HG03159 (cell line): ENCODE data around the gene PP2D1.
"Not testable (repeated sequence)": the region's sequence is repeated elsewhere in the genome, so short reads cannot be mapped to it uniquely, and the experiment has no call there.

Source experiments
- ATAC-seq: cut with Tn5 transposase; IDR thresholded peaks from one replicate; pipeline ENCODE4 v1.9.1; 2021; ENCODE audit warnings: mild to moderate bottlenecking, moderate library complexity; ENCODE audit not compliant: unreplicated experiment

The PP2D1 gene

DNA sequence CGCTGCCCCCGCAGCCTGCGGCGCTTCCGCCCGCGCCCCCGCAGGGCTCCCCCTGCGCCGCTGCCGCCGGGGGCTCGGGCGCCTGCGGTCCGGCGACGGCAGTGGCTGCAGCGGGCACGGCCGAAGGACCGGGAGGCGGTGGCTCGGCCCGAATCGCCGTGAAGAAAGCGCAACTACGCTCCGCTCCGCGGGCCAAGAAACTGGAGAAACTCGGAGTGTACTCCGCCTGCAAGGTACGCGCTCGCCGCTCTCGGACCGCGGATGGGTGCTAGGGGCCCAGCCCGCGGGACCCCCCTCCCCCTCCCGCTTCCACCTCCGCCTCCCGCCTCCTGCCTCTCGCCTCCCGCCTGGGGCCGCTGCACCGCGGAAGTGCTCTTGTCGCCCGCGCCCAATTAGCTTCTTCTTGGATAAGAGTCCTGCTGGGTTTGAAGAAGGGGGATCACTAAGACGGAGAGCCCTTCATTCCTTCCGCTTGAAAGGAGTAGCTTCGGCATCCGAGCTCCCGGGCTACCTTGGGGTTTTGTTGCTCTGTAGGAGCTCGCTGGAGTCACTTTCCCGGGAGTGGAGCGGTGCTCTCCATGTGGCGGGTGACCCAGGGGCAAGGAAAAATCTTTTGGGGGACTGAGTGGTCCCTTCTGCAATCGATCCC, 28.6 kb upstream of the PP2D1 start:
- peak; percentile 33 for ATAC-seq

DNA sequence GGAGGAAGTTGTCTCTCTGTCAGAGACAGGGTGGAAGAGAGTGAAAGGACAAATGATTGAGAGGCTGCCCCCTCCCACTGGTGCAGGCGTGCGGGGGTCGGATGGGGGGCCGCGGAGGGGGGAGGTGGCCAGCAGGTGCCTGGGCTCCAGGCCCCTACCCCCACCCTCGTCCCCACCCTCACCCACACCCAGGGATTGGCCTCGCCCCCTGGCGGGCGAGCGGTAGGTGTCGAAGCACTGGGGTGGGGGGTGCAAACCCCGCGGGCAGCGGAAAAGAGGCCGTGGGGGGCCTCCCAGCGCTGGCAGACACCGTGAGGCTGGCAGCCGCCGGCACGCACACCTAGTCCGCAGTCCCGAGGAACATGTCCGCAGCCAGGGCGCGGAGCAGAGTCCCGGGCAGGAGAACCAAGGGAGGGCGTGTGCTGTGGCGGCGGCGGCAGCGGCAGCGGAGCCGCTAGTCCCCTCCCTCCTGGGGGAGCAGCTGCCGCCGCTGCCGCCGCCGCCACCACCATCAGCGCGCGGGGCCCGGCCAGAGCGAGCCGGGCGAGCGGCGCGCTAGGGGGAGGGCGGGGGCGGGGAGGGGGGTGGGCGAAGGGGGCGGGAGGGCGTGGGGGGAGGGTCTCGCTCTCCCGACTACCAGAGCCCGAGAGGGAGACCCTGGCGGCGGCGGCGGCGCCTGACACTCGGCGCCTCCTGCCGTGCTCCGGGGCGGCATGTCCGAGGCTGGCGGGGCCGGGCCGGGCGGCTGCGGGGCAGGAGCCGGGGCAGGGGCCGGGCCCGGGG, 27.9 kb upstream of the PP2D1 start, which contains the start of gene KAT2B:
Gene KAT2B (plus strand): TSS at position 682 of the 783 bp plus-strand sequence. CDS start 32 bp downstream, at position 714.
- peak; percentile 54 for ATAC-seq

DNA sequence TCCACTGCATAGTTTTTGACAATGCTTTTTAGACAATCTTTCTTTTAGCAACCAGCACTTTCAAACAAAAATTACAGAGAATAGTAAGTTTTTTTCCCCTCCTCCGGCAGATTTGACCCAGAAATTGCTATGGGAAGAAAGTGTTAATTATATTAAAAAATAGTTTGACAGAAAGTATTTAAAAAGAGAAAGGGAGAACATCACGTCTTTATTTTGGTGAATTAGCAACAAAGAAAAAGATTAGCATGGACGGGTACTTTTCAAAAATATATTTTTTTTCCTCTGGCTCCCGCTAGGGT, 27.4 kb upstream of the PP2D1 start:
- no peak for ATAC-seq

DNA sequence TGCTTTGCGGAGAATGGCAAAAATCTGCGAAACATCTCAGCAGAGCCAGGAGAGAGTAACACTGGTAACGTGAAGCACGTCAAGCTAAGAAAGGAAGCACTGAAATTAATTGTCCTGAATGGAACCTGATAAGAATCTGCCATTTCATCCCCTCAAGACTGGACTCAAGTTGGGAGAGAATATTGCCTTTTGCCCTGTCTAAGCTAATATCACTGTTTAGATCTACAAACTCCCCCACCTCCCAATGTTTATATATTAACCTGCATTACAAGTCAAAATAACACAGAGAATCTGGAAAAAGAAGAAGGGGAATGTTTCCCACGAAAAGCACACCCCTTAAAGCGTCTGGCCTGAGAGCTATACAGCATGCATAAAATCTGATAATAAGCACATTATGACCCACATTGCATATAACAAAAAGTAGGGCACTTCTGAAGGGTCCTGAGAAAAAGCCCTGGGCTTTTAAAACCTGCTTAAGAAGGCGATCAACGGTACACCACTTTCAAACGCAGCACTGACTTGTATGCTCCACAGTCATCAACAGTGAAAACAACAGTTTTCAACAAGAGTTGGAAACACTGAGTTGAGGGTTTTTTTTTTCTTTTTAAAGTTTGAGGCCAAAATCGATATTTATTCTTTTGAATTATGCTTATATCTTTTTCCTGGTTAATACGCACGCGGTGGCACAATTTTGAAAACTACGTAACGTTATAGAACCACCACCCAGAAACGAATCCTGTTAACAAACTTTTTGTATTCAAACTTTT, 26.8 kb upstream of the PP2D1 start:
- ATAC-seq, result no peak

DNA sequence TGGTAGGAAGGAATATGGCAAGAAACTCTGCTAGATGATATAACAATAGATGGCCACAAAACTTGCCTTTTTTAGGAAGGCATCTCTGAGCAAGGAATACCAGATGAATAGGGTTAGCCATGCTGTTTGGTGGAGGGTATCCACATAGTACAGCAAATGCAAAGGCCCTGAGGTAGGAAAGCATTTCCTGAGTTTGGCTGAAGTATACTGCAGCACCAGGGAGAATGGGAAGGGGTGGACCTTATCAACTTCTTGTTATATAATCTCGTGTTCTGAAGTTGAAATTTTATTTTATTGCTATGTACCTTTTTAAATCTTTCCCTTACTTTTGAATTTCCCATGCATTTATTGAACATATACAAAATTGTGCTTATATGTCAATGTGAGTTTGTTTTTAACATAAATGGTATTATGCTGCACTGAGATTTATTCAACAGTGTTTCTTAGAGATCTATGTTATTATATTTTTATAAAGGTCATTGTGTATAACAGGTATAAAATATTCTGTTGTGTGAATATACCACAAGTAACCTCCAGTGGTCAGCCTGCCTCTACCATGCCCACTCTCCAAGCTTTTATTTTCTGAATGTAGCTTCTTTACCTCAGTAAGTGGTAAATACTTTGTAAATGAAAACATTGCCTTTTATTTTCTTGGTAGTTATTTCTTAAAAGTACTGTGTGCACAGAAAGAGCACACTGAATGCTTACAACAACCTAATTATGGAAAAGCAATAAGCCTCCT, 25.4 kb upstream of the PP2D1 start:
- ATAC-seq, result no peak

DNA sequence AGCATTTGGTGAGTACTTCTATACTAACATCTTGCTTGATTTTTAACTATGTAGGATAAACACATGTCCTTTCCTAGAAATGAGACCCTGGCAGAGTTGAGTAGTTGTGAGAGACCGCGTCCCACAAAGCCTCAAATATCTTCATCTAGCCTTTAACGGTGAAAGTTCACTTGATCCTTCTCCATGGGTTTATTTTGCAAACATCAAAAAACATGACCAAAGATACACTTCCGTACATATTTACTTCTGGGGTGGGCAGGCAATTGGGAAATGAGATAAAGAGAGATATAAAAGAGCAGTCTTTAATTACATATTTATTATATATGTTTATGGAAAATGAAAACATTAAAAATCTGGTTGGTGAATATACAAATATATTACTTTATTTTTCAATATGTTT, 23.0 kb upstream of the PP2D1 start:
- no peak for ATAC-seq

DNA sequence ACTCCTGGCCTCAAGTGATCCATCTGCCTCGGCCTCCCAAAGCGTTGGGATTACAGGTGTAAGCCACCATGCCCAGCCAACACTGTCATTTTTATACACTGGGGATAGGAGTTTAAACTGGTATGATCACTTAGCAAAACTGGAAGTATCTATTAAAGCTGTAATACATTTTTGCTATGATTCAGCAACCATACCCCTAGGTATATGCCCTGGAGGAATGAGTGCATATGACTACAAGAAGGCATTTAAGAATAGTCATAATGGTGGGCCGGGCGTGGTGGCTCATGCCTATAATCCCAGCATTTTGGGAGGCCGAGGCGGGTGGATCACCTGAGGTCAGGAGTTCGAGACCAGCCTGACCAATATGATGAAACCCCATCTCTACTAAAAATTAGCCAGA, 19.9 kb upstream of the PP2D1 start:
- ATAC-seq, result not testable (repeated sequence)

DNA sequence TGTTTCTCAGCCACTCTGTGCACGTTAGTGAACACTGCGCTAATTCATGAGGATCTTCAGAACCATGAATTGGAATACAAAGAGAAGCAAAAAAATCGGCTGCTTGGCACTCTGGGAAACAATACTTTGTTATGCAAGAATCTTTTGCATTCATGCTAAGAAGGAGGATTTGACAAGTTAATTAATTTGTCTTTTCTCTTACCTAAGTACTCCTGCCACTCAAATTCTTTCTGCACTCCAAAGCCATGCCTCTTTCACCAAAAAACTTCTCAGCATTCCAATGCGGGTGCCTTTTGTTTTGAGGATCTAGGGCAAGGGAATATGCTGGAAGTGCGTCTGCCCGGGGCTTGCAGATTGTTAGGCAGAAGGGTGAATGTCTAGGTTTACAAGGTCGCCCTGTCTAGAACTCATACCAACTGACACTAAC, 16.9 kb upstream of the PP2D1 start:
- ATAC-seq, result no peak

DNA sequence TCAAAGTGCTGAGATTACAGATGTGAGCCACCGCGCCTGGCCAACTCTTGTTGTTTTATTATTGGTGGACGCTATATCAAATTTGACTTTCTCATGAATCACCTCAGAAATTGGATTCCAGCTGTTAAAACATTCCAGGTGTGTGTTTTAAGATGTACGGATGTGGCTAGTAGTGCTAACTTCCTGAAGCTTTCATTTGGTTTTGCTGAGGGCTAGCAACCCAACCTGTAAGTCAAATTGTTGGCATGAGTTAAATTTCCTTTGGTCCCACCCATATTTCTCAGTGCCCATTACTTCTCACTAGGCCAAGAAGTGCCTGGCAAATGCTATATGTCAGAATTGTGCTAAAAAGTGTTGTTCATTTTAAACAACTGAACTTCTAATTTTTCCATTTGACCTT, 15.1 kb upstream of the PP2D1 start:
- no peak for ATAC-seq

DNA sequence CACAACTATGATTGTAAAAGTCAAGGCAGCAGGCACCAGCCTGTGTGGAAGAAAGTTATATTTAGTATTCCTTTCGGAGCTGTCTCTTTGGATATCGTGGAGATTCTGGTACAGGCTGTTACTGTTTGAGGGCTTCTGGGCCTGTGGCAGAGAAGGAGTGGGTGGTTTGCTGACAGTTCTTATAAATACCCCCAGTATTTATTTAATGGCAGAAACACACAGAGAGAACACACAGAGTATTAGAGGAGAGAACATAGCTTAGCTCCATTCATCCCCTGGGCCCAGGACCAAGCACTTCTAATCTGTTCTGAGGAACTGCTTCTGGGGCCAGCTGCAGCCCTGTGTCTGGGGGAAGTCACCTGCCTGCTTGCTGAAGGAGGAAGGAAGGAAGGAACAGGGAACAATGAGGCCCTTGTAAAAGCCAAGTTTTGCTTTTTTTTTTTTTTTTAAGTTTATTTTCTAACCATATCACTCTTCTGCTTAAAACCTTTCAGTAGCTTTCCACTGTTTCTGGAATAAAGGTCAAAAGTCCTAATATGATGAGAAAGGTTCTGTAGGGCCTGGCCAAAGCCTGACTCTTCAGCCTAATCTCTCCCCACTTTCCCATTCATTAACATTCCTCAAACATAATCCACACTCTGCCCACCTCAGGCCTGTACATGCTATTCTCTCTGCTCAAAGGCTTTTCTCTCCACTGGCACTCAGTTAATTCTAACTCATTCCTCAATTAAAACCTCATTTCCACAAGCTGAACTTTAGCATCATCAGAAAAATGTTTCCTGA, 11.8 kb upstream of the PP2D1 start:
- no peak for ATAC-seq

DNA sequence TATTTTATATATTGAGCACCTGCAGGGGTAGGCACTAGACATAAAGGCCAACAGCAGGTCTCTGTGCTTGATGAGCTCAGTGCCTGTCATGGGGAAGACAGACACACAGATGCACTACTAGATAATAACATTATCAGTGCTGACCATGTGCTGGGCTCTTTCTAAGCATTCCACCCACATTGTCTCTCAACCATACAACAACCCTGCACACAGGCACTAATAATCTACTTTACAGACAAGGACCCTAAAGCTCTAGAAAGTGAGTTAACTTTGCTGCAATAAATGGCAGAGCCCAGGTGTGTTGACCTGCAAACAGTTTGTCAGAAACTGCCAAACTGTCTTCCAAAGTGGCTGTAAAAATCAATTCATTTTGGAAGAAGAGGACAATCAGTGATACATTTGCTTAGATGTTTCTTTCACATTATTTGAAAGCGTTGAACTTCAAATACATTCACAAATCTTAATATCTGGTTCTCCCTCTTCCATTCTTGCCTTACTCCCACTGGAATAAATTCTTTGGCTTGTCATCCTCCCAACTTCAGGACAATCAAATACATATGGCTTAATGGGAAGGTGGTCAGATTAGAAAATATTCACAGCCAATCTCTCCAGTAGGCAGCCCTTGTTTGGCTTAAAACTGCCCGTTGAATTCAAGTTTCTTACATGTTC, 11.0 kb upstream of the PP2D1 start:
- no peak for ATAC-seq

DNA sequence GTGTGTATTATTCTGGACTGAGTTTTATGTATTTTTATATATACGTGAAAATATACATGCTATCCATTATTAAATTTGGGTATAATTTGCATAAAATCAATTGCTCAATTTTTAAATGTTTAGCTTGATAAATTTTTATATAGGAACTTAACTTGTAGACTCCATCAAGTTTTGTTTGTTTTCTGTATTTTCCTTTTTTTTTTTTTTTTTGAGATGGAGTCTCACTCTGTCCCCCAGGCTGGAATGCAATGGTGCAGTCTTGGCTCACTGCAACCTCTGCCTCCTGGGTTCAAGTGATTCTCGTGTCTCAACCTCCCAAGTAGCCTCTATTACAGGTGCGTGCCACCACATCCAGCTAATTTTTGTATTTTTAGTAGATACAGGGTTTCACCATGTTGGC, 4.0 kb upstream of the PP2D1 start:
- ATAC-seq, result not testable (repeated sequence)

DNA sequence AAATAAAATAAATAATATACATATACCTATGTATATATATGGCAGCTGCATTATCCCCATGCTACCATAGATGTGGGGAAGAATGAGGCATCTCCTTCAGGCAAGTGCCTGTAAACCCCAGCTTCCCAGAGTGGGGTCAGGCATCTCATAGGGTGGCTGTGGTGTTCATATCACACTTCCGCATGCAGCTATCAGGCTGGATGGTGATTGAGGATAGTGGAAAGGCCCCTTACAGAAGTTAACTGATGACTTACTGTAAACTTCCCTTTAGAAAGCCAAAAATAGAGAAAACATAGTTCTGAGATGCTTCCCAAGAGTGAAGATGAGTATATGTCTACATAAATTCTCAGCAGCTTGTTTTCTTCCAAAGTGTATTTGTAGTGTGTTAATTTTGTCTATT, 3.5 kb upstream of the PP2D1 start:
- no peak for ATAC-seq

DNA sequence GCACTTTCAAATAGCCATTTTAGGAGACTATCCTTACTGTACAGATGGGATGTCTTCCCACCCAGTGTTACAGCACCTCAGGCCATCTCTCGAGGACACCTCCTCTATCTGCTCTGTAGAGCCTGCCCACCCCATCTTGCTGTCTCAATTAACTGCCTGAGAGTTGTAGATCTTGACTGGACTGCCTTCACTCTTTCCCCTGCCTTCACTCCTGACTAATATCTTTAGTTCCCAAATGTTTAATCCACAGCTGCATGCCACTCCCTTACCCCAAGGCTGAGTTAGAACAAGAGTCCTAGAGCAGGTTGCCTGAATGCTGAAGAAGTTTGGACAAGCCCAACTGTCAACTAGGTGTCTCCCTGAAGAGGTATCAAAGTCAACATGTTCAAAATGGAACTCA, 1.3 kb upstream of the PP2D1 start:
- no peak for ATAC-seq

DNA sequence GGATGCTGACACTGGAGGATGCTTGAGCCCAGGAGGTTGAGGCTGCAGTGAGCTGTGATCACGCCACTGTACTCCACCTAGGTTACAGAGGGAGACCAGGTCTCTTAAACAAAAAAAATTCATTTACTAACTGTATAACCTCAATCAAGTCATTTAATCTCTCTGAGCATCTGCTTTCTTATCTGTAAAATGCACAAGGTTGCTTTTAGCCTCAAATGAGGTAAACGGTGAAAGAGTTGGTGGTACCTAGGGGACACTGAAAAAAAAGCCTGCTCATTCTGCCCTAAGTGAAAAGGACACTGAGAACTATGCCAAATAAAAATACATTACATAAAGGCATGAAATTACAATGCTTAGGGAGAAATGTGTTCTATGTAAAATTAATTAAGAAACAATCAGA, 3.4 kb downstream of the PP2D1 start:
- no peak for ATAC-seq

DNA sequence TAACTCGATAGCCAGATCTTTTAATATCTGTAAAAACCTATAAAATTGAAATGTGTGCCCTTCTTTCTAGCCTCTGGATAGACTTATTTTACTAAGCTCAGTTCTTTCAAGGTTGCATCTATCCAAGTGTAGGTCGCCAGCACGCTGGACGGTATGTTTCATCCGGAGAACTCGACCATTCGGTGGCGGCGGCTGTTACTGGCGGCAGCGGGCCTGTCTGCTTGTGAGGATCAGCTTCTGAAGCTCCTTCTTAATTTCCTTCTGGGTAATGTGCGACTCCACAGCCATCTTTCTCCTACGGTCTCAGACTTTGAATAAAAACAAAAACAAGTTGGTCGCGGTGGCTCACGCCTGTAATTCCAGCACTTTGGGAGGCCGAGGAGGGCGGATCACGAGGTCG, 4.1 kb downstream of the PP2D1 start:
- ATAC-seq, result no peak

DNA sequence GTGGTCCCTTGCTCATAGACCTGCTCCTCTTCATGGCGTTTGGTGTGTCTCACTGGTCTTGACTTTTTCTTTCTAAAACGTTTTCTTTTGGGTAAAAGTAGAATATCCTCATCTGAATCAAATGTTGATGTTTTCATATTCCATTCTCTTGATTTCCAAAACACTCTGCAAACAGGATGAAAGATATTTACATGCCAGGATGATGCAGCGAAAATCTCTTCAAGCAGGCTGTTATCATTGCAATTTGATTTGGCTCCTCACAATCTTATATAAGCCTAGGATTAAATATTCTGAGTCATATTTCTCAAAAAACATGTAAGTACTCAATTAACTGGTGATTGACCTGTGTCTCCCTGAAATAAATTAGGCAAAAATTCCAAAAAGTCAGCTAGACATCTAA, 10.1 kb downstream of the PP2D1 start:
- no peak for ATAC-seq

DNA sequence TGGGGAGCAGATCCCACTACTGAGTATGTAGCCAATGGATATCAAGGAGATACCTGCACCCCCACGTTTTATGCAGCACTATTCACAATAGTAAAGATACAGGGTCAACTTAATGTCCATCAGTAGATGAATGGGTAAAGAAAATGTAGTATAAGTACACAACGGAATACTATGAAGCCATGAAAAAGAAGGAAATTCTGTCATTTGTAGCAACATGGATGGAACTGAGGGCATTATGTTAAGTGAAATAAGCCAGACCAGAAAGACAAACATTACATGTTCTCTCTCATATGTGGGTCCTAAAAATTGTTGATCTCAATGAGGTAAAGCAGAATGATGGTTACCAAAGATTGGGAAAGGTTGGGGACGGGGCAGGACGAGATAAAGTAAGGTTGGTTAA, 14.6 kb downstream of the PP2D1 start:
- no peak for ATAC-seq

DNA sequence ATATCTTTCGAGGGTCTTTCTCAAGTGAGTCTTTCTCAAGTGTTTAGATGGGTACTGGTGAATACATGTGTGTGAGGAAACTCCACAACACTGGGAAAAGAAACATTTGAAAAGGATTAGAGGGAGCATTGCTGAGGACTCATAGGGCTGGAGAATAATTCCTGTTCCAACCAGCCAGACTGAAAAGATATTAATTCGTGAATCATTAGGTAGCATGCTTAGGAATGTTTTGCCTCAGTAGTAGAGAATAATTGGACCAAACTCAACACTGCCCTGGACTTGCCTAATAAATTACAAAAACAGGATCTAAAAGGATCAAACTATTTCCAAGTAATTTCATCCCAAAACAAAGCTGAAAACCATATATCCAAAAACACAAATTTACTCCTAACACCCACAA, 17.3 kb downstream of the PP2D1 start:
- no peak for ATAC-seq

DNA sequence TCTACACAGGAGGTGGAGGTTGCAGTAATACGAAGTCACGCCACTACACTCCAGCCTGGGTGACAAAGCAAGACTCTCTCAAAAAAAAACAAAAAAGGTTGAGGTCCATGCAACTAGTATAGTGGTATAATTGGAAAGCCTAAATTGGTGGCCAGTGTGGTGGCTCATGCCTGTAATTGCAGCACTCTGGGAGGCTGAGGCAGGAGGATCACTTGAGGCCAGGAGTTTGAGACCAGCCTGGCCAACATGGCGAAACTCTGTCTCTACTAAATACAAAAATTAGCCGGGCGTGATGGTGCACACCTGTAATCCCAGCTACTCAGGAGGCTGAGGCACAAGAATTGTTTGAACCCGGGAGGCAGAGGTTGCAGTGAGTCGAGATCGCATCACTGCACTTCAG, 23.2 kb downstream of the PP2D1 start:
- ATAC-seq, result not testable (repeated sequence)
